BE2C (cell line): ENCODE data around the gene CCDC137.
A peak's percentile ranks its signal among the peaks of the same experiment; 100 is the strongest.

ENCODE experiments used
- DNase-seq: peaks from one replicate; pipeline ENCODE4 v3.0.0-alpha.2; 2020
- H3K27me3 ChIP-seq: fragments of 250-450 bp; sonication (Bioruptor Pico); 2 replicates; pipeline ENCODE4 v1.5.1; 2020; ENCODE audit warnings: mild to moderate bottlenecking
- H3K36me3 ChIP-seq: fragments of 250-450 bp; sonication (Bioruptor Pico); 2 replicates; pipeline ENCODE4 v1.5.1; 2020; ENCODE audit warnings: mild to moderate bottlenecking
- H3K4me1 ChIP-seq: fragments of 250-450 bp; sonication (Bioruptor Pico); 2 replicates; pipeline ENCODE4 v1.5.1; 2020
- H3K4me3 ChIP-seq: 2 replicates; pipeline ENCODE4 v1.5.1; 2011; ENCODE audit warnings: low read depth, low read length
- H3K9me3 ChIP-seq: fragments of 250-450 bp; sonication (Bioruptor Pico); 2 replicates; pipeline ENCODE4 v1.5.1; 2020
- TF ChIP-seq, protein P1 (sequence below): IDR thresholded peaks from 2 replicates; pipeline ENCODE4 v1.5.1; 2012; ENCODE audit warnings: mild to moderate bottlenecking, low read depth, low read length

Gene CCDC137

DNA sequence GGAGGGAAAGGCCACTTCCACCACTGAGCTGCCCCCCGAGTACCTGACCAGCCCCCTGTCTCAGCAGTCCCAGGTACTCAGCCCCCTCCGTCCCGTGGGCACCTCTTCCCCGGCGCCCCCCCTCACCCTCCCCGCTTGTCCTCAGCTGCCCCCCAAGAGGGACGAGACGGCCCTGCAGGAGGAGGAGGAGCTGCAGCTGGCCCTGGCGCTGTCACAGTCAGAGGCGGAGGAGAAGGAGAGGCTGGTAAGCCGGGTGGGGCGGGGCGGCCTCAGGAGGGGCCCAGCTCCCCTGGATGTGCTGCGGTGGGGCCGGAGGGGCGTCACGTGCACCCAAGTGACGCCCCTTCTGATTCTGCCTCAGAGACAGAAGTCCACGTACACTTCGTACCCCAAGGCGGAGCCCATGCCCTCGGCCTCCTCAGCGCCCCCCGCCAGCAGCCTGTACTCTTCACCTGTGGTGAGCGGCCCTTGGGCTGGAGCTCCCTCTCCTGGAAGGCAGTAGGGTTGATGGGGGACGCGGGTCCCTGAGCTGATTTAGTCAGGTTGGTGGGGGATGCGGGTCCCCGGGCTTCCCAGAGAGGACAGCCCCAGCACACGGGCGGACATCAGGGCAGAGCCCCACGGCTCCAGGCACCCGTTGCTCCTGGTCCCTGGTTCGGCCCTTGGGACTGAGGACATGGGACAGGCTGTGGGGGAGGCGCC, 27.1 kb downstream of the CCDC137 start:
- no peak for DNase-seq
- Histone ChIP-seq H3K36me3 (peaks cover 92% of the 10 kb centered on the region), H3K27me3 (no peaks in the 10 kb centered on the region), H3K4me1 (no peaks in the 10 kb centered on the region), H3K9me3 (no peaks in the 10 kb centered on the region), H3K4me3 (no peak overlapping the region)
- TF ChIP-seq, protein P1, sequence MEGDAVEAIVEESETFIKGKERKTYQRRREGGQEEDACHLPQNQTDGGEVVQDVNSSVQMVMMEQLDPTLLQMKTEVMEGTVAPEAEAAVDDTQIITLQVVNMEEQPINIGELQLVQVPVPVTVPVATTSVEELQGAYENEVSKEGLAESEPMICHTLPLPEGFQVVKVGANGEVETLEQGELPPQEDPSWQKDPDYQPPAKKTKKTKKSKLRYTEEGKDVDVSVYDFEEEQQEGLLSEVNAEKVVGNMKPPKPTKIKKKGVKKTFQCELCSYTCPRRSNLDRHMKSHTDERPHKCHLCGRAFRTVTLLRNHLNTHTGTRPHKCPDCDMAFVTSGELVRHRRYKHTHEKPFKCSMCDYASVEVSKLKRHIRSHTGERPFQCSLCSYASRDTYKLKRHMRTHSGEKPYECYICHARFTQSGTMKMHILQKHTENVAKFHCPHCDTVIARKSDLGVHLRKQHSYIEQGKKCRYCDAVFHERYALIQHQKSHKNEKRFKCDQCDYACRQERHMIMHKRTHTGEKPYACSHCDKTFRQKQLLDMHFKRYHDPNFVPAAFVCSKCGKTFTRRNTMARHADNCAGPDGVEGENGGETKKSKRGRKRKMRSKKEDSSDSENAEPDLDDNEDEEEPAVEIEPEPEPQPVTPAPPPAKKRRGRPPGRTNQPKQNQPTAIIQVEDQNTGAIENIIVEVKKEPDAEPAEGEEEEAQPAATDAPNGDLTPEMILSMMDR = 0 out of 2 replicates have a peak, but pooled peaks have one; percentile 12

DNA sequence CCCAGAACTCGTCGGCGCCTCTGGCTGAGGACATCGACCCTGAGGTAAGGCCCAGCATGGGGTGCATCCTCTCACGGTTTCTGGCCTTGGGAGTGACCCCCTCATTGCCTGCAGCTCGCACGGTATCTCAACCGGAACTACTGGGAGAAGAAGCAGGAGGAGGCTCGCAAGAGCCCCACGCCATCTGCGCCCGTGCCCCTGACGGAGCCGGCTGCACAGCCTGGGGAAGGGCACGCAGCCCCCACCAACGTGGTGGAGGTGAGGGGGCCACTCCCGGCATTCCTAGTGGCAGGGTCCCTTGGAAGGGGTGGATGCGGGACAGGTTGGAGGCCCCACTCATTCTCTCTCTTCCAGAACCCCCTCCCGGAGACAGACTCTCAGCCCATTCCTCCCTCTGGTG, 28.3 kb downstream of the CCDC137 start:
- DNase-seq = no peak
- no peaks in the 10 kb centered on the region for H3K4me1 ChIP-seq
- H3K4me3 ChIP-seq = no peak overlapping the region
- H3K9me3 ChIP-seq = no peaks in the 10 kb centered on the region
- peaks cover 81% of the 10 kb centered on the region for H3K36me3 ChIP-seq
- no peaks in the 10 kb centered on the region for H3K27me3 ChIP-seq
- TF ChIP-seq, protein P1 = no peak

DNA sequence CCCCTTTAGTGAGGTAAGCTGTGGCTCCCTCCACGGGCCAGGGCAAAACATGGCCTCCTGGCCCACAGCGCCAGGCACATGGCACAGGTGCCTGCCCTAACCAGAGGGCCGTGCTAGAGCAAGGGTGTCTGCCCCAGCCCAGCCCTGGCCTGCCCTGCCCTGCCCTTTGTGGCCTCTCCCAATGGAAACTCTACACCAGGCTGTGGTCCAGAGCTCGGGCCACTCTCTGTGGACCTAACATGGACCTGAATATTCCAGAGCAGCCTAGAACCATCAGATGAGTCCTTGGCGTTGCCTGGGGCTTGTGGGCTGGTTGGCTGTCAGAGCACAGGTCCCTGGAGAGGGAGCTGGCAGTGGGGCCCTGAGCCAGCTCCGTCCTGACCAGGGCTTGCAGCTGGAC, 28.7 kb downstream of the CCDC137 start:
- TF ChIP-seq, protein P1 = no peak
- H3K36me3 ChIP-seq = peaks cover 79% of the 10 kb centered on the region
- no peaks in the 10 kb centered on the region for H3K9me3 ChIP-seq
- DNase-seq = no peak
- H3K27me3 ChIP-seq = no peaks in the 10 kb centered on the region
- H3K4me3 ChIP-seq = no peak overlapping the region
- H3K4me1 ChIP-seq = no peaks in the 10 kb centered on the region

DNA sequence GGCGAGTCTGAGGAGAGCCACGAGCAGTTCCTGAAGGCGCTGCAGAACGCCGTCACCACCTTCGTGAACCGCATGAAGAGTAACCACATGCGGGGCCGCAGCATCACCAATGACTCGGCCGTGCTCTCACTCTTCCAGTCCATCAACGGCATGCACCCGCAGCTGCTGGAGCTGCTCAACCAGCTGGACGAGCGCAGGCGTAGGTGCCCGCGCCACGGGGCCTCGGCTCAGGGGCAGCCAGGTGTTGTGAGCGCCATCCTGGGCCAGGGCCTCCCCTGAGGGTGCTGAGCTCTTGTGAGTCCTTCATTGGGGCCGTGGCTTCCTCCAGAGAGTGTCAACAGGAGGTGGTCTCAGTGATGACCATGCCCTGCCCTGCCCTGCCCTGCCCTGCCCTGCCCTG, 29.3 kb downstream of the CCDC137 start:
- peaks cover 75% of the 10 kb centered on the region for H3K36me3 ChIP-seq
- no peak for DNase-seq

DNA sequence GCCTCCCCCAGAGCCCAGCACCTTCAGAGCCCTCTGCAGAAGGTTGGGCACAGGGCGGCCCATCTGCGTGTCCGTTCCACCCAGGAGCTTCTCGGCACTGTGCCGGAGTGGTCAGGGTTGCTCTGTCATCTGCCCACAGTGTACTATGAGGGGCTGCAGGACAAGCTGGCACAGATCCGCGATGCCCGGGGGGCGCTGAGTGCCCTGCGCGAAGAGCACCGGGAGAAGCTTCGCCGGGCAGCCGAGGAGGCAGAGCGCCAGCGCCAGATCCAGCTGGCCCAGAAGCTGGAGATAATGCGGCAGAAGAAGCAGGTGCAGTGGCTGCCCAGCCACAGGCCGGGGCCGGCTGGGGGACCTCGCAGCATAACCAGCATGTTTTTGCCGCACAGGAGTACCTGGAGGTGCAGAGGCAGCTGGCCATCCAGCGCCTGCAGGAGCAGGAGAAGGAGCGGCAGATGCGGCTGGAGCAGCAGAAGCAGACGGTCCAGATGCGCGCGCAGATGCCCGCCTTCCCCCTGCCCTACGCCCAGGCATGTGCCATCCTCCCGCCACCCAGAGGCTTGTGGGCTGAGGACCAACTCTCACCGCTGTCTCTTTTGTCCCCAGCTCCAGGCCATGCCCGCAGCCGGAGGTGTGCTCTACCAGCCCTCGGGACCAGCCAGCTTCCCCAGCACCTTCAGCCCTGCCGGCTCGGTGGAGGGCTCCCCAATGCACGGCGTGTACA, 29.8 kb downstream of the CCDC137 start:
- no peak for DNase-seq
- Histone ChIP-seq H3K4me3 (no peak overlapping the region), H3K36me3 (peaks cover 75% of the 10 kb centered on the region), H3K27me3 (no peaks in the 10 kb centered on the region), H3K9me3 (no peaks in the 10 kb centered on the region), H3K4me1 (no peaks in the 10 kb centered on the region)
- TF ChIP-seq, protein P1 = no peak

More for the DNA sequence above, 29.3 kb downstream of the CCDC137 start:
- Histone ChIP-seq H3K9me3 (no peaks in the 10 kb centered on the region), H3K4me1 (no peaks in the 10 kb centered on the region), H3K4me3 (no peak overlapping the region), H3K27me3 (no peaks in the 10 kb centered on the region)
- TF ChIP-seq, protein P1 = no peak
